Chondrocyte (in vitro differentiated cells): Measurements from ENCODE around the gene ATP6AP2. TPM values are rescaled to one million over a fixed set of nuclear protein-coding genes. Genes with fewer than 3 reads are reported as not detected.
"Not testable (repeated sequence)": the region's sequence is repeated elsewhere in the genome, so short reads cannot be mapped to it uniquely, and the experiment has no call there.

Source experiments
- DNase-seq: peaks from one replicate; pipeline ENCODE4 v3.0.0; 2021; ENCODE audit warnings: mixed read lengths, low spot score
- H3K27ac Mint-ChIP-seq: one replicate; pipeline ENCODE4 v1.8.0; 2021; ENCODE audit warnings: mild to moderate bottlenecking, moderate library complexity, mixed read lengths; ENCODE audit not compliant: unreplicated experiment
- H3K27me3 Mint-ChIP-seq: 2 replicates; pipeline ENCODE4 v1.8.0; 2021; ENCODE audit warnings: low read depth, mixed read lengths
- H3K36me3 Mint-ChIP-seq: 2 replicates; pipeline ENCODE4 v1.8.0; 2021; ENCODE audit warnings: low read depth, mixed read lengths
- H3K4me1 Mint-ChIP-seq: 2 replicates; pipeline ENCODE4 v1.8.0; 2021; ENCODE audit warnings: low read depth, mild to moderate bottlenecking, mixed read lengths
- H3K4me3 Mint-ChIP-seq: one replicate; pipeline ENCODE4 v1.8.0; 2021; ENCODE audit warnings: mild to moderate bottlenecking, moderate library complexity, mixed read lengths; ENCODE audit not compliant: unreplicated experiment
- H3K9me3 Mint-ChIP-seq: 2 replicates; pipeline ENCODE4 v1.8.0; 2021; ENCODE audit warnings: low read depth, mixed read lengths
- CTCF ChIP-seq: fragments of 200-600 bp; sonication (generic); IDR thresholded peaks from 2 replicates; pipeline ENCODE4 v1.5.0; 2021; ENCODE audit warnings: antibody characterized with exemption, mild to moderate bottlenecking, moderate library complexity
- total RNA-seq: library from RNA; stranded (reverse); gene quantifications from 3 replicates; pipeline ENCODE4 v1.2.1, GENCODE V29; 2021

Gene ATP6AP2
- total RNA-seq, 1 donor from 2014 or later: 163 TPM

GRCh38 chrX:40563784-40564183 is 17.0 kb upstream of the ATP6AP2 start:
- Mint-ChIP-seq H3K36me3 (no peaks in the 10 kb centered on the region), H3K9me3 (no peaks in the 10 kb centered on the region), H3K27ac (no peak overlapping the region), H3K27me3 (no peaks in the 10 kb centered on the region), H3K4me1 (no peaks in the 10 kb centered on the region), H3K4me3 (no peak overlapping the region)
- no peak for TF ChIP-seq CTCF
- no peak for DNase-seq

GRCh38 chrX:40564447-40564846 is 16.3 kb upstream of the ATP6AP2 start:
- Mint-ChIP-seq H3K9me3 (no peaks in the 10 kb centered on the region), H3K4me3 (no peak overlapping the region), H3K4me1 (no peaks in the 10 kb centered on the region), H3K27ac (no peak overlapping the region), H3K36me3 (no peaks in the 10 kb centered on the region), H3K27me3 (no peaks in the 10 kb centered on the region)
- TF ChIP-seq CTCF: no peak
- DNase-seq: no peak

GRCh38 chrX:40570346-40571093 is 10.2 kb upstream of the ATP6AP2 start:
- Mint-ChIP-seq H3K4me1 (no peaks in the 10 kb centered on the region), H3K4me3 (no peak overlapping the region), H3K9me3 (no peaks in the 10 kb centered on the region), H3K36me3 (no peaks in the 10 kb centered on the region), H3K27ac (no peak overlapping the region), H3K27me3 (no peaks in the 10 kb centered on the region)
- no peak for TF ChIP-seq CTCF
- no peak for DNase-seq

GRCh38 chrX:40571164-40571563 is 9.6 kb upstream of the ATP6AP2 start:
- H3K27ac Mint-ChIP-seq, H3K4me3 Mint-ChIP-seq, H3K36me3 Mint-ChIP-seq, H3K4me1 Mint-ChIP-seq, H3K9me3 Mint-ChIP-seq, DNase-seq, H3K27me3 Mint-ChIP-seq: not testable (repeated sequence)

GRCh38 chrX:40571600-40571999 is 9.2 kb upstream of the ATP6AP2 start:
- no peak for TF ChIP-seq CTCF
- Mint-ChIP-seq H3K27me3 (no peaks in the 10 kb centered on the region), H3K9me3 (peaks cover 3% of the 10 kb centered on the region), H3K27ac (no peak overlapping the region), H3K4me1 (no peaks in the 10 kb centered on the region), H3K4me3 (no peak overlapping the region), H3K36me3 (no peaks in the 10 kb centered on the region)
- DNase-seq: no peak

GRCh38 chrX:40573763-40574162 is 7.0 kb upstream of the ATP6AP2 start:
- no peaks in the 10 kb centered on the region for H3K27me3 Mint-ChIP-seq
- H3K27ac Mint-ChIP-seq: no peak overlapping the region
- no peaks in the 10 kb centered on the region for H3K4me1 Mint-ChIP-seq
- no peaks in the 10 kb centered on the region for H3K36me3 Mint-ChIP-seq
- peak; percentile 76 for TF ChIP-seq CTCF
- peaks cover 3% of the 10 kb centered on the region for H3K9me3 Mint-ChIP-seq
- no peak overlapping the region for H3K4me3 Mint-ChIP-seq
- DNase-seq: no peak

- not testable (repeated sequence) for H3K36me3 Mint-ChIP-seq, DNase-seq, H3K27ac Mint-ChIP-seq, H3K4me3 Mint-ChIP-seq, H3K27me3 Mint-ChIP-seq, H3K9me3 Mint-ChIP-seq, H3K4me1 Mint-ChIP-seq
Observed at GRCh38 chrX:40575411-40575810, 5.4 kb upstream of the ATP6AP2 start.
